ENCODE data around the gene MAGI2.

Gene MAGI2

DNA sequence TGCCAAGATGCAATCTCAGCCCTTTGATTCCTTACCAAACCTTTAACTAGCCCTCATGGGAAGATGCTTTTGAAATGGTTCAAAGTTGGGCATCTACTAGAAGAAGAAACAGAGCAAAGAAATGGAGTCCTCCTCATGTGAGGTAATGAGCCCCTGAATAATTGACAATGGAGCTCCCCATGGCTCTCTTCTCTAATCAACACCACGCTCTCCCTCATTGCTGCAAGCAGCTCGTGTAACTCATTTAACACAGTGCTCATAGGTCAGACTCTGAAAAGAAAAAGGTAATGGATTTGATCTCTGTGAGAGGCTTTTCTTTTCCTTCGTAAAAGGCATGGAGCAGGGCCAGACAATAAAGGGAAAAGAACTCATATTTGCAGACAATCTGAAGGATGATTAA, 1342.1 kb downstream of the MAGI2 start:
- DNase-seq, result no peak

- no peak for DNase-seq
These were observed 1350.0 kb downstream of the MAGI2 start for GRCh38 chr7:78103475-78103874.

DNA sequence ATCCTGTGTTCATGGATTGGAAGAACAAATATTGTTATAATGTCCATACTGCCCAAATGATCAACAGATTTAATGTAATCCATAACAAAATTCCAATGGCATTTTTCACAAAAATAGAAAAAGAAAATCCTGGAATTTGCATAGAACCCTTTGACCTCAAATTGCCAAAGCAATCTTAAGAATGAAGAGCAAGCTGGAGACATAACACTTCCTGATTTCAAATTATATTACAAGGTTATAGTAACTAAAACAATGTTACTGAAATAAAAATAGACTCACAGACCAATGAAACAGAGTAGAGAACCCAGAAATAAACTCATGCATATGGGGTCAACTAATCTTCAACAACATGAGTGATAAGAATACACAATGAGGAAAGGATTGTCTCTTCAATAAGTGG, 1352.4 kb downstream of the MAGI2 start:
- DNase-seq, result no peak

DNA sequence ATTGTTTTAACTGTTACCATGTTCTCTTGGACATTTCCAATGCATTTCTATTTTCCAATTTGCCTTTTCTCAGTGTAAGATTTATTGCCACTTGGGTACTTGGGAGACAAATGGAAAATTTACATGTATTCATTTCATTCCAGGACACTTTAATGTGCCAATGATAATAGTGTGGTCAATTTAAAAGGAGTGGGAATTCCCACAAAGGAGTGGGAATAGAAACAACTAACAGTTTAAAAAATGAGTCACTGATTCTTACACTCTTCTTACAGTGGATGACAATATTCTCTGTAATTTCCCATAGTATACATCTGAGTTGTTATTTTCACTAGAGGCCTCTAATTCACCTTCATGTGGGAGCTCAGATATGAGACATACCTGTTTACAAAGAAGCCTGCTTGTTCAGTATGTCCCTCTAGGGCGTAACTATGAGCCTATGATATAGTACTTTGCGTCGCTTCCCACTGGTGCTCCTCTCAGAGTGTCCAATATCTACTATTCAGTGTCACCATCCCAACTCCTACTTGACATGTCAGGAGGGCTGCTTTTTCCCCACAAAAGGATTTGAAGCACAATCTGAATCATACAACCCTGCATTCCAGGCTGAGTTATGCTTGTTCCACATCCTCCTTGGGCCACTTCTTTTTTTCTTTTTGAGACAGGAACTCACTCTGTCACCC, 1353.6 kb downstream of the MAGI2 start:
- no peak for DNase-seq

DNA sequence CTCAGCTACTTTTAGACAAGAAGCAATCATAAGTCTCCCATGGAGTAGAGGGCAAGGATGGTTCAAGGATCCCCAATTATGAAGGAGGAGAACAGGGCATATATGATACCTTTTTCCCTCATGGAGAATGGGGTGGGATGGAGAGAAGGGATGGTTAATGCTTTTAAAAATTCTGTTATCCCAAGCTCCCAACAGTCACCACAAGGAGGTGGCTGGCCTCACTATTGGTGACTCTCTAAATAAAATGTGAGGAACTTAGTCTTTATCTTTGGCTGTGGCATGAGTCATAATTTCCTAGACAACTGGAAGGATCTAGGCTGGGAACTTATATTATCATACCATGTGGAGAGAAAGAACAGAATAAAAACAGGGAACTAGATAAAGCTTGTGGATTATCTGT, 1357.9 kb downstream of the MAGI2 start:
- no peak for DNase-seq

GRCh38 chr7:78092331-78092730, 1361.1 kb downstream of the MAGI2 start:
- no peak for DNase-seq

DNA sequence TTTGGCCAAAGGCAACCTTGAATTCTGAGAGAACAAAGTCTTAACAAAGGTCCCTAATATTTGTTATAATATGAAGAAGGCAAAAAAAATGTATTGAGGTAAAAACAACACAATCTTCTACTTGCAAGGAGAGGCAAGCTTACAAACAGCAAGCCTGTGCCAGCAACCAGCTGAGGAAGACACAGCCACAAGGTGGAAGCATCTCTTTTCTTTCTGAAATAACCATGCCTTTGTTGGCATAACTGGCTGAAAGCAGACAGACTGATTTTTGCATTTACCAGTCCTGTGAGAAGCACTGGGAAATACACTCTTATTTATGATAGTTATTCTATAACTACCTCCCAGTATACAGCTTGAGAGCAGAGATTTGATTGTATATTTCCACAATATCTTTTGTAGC, 1362.9 kb downstream of the MAGI2 start:
- no peak for DNase-seq

DNA sequence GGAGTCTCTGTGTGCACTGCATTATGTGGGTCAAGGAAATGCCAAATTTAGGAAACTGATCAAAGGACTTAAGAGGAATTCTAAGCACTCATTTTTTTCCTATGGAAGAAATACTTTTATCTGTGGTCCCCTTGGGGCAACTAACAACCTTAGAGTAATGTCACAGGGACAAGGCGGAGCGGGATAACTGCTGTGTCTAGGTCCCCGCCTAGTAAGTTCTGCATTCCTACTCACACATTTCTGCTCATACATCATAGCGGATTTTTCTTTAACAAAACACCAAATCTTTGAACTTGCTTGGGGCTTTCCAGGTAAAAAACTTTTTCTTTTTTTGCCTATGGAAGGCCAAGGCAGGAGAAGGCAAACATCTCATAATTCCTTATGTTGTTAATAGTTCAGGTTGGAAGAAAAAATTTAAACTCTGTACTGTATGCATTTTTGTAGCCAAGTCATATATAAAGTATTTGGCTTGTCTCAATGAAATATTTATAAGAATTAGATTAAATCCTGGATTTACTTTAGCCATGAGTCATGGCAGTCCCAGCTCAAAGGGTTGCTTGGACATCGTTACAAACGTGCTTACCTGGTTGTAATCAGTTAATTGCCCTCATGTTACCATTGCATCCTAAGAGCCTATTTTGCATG, 1369.9 kb downstream of the MAGI2 start:
- no peak for DNase-seq

DNA sequence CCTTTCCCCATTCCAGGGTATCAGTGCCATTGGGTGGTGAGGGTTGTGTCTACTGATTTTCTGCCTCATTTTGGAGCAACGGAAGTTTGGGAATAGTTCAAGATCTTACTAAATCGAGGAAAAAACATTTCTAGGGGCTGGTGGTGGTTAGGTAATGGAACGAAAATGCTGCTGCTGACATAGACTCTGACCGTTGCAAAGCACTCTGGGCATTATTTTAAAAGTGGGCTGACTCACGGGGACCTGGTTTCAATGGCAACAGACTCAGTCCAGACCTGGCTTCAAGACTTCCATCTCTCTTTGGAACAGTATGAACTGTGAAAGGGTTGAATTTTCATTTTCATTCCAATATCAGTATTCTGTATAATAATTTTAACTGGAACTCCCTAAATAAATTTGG, 1370.9 kb downstream of the MAGI2 start:
- no peak for DNase-seq

DNA sequence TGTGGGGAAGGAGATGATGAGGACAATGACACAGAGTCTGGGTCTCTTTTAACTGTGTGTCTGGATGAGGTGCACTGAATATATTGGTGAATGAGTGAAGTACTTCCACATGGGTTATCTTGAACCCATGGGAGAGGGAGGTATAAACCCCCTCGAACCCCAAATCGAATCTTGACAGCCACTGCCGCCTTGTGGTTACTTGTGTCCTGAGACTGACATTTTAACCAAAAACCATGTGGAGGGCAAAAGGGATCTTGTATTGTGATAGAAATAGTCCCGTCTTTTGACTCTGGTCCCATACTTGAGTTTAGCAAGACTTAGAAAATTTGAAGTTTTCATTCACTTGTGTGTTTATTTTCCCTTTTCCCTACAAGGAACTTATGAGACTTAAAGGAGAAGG, 1371.6 kb downstream of the MAGI2 start:
- DNase-seq, result no peak

- no peak for DNase-seq
These were observed 1372.1 kb downstream of the MAGI2 start for GRCh38 chr7:78081344-78081743.

DNA sequence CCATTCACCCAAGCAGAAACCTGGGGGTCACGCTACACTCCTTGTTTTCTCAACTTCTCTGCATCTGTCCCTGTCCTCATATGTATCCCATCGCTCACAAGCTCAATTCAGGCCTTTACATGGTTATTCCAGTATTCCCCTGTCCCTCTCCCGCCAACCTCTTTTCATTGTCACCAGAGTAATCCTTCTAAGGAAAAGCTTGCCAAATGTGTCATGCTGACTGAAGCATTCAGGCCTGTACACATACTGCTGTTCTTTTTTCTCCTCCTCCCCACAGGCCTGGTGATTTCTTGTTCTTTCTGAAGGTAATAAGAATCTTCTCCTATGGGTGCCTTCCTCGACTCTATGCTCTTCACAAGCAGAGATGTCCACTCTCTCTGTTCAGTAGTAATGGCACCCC, 1372.7 kb downstream of the MAGI2 start:
- no peak for DNase-seq

- DNase-seq, result no peak
These were observed 1373.2 kb downstream of the MAGI2 start for GRCh38 chr7:78080241-78080640.

GRCh38 chr7:78074713-78075112, 1378.8 kb downstream of the MAGI2 start:
- no peak for DNase-seq

DNA sequence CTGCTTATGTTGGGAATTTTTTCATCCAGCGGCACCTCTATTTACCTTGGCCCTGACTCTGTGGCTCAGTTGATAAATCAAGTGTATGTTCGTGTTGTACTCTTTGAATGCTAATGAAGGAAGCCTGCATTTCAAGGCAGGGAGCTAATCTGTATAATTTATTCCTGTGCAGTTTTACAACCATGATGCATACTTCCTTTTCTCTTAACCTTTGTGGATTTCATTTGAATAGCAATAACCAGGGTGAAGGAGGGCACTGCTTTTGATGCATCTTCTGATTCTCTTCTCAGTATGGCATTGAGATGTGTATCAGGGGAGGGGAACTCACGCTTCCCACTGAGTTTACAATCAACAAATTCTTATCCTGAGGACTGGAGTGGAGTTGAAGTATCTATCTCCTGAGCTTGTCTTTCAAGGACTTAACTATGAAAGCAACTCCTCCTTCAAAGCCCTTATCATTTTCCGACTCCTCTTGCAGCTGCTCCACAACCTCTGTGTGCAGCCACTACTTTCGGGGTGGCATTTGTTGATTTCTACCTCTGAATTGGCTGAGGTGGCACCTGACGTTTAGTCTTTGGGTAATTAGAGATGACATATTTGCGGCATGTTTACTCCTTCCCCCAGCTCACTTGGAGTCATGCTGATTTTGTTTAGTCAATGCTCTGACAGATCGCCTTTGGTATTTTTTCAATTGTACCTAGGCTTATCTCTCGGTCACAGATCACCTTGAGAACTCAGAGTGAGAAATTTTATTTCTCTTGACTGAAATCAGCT, 1379.7 kb downstream of the MAGI2 start:
- DNase-seq, result no peak

GRCh38 chr7:78072201-78072590, 1381.3 kb downstream of the MAGI2 start:
- no peak for DNase-seq

DNA sequence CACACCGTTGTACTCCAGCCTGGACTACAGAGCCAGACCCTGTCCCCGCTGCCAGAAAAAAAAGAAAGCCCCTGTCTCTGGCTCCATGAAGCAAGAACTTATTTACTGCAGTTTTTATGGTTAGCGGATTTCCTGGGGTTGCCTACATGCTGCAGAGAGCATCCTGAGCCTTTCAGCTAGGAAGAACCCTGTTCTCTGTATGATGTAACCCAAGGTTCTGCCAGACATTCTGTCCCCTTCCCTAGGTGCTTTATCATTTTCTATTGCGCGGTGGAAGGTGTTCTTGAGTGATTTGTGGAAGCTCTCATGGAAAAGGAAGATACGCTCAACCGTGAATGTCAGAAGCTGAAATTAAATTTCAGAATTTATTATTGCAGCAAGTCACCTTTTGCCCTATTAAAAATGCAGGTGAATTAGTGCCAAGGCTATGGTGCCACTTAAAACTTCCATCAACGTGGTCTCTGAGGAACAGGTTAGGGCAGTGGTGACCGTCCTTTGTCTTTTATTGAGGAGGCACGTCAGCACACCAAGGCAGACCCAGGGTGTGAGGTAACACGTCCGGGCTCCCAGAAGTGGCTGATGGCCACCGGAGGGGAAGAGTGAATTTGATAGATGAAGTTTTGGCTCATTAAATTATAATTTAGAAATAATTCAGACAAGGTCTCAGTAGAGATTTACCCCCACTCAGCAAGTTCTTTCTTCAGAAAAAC, 1381.8 kb downstream of the MAGI2 start:
- no peak for DNase-seq

GRCh38 chr7:78066599-78066998, 1386.9 kb downstream of the MAGI2 start:
- DNase-seq, result no peak

GRCh38 chr7:78063758-78064157, 1389.7 kb downstream of the MAGI2 start:
- DNase-seq, result no peak

DNA sequence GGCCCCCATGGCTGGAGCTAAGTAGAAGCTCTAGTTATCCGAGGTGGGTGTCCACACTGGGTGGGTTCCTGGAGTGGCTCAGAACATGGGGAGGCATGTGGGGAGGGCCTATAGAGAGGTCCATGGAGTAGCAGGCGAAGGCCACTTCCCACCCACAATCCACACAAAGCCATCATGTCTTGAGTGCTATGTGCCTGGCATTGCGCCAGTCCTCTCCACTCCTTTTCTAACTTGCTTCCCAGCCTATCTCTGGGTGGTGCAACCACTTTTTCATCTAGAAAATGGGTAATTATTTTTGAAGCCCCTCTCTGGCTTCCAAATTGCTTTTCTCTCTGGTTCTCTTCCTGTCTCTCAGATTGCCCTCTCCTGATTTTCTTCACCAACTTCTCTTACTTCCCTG, 1391.3 kb downstream of the MAGI2 start:
- no peak for DNase-seq

DNA sequence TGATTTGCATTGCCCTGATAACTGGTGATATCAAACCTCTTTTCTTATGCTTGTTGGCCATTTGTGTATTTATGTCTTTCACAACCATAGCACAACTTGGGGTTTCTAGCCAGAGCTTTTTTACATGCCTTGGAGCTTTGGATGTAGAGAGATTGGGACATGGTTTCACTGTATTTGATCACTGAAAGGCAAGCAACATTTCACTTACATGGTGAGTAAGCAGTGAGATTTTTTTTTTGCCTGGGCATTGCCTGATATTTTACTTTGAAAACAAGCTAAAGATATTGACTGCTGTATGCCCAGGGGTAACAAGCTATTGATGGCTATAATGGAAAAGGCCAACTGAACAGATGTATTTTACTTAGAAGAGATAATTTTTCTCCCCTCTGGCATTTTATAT, 1395.9 kb downstream of the MAGI2 start:
- DNase-seq, result no peak

- no peak for DNase-seq
These were observed 1397.9 kb downstream of the MAGI2 start for GRCh38 chr7:78055599-78055998.

DNA sequence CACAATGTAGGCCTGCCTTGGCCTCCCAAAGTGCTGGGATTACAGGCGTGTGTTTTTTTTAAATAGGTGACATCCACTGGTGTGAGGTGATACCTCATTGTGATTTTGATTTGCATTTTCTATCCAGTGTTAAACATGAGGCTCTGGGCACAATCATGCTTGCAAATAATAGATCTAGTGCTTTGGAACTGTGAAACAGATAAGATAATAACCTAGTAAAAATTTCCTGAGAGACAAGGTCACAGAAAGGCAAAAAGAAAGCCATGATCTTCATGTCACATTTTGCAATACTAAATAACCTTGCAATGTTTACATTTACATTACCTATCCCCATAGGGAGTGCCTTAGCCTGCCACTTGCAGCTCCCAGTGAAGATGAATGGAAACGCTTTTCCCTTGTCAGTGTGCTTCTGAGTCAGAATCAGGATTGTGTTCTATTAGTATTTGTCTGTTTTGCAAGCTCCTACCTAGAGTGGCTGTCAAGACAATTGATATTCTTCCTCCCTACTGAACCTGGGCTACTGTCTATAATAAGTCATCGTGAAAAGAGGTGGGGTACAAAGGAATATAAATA, 1398.4 kb downstream of the MAGI2 start:
- no peak for DNase-seq

Data from activated CD8-positive, alpha-beta memory T cell treated with anti-CD3 and anti-CD28 coated beads, Interleukin-2, amount 50 U/mL, for 4 hours (primary cell).